SU-DHL-6 (cell line): ENCODE data around the gene PTH1R.

Source experiments
- H2AFZ ChIP-seq: fragments of 200-600 bp; sonication (generic); 2 replicates; pipeline ENCODE4 v1.6.1; 2014; ENCODE audit warnings: low read depth, mild to moderate bottlenecking, moderate library complexity, mixed read lengths, antibody characterized with exemption, low read length; ENCODE audit not compliant: severe bottlenecking
- H3F3A ChIP-seq: fragments of 200-600 bp; shearing (Covaris generic); 2 replicates; pipeline ENCODE4 v1.6.0; 2016; ENCODE audit warnings: antibody characterized with exemption, mild to moderate bottlenecking; ENCODE audit not compliant: insufficient read depth
- H3K27ac ChIP-seq: fragments of 200-600 bp; sonication (generic); 2 replicates; pipeline ENCODE4 v1.5.1; 2016; ENCODE audit warnings: low read depth, mild to moderate bottlenecking, low read length, moderate library complexity, mixed read lengths
- H3K27me3 ChIP-seq: fragments of 200-600 bp; sonication (generic), shearing (Covaris generic); 2 replicates; pipeline ENCODE4 v1.6.0; 2014; ENCODE audit warnings: mild to moderate bottlenecking, low read length
- H3K36me3 ChIP-seq: fragments of 200-600 bp; sonication (generic); 2 replicates; pipeline ENCODE4 v1.6.1; 2014; ENCODE audit warnings: mild to moderate bottlenecking, low read length, mixed read lengths
- H3K4me2 ChIP-seq: fragments of 300-600, 200-600 bp; shearing (Covaris generic), sonication (generic); 2 replicates; pipeline ENCODE4 v1.6.0; 2014; ENCODE audit warnings: low read length, low read depth, mild to moderate bottlenecking; ENCODE audit not compliant: poor library complexity, severe bottlenecking
- H3K4me3 ChIP-seq: fragments of 200-600 bp; sonication (generic); 2 replicates; pipeline ENCODE4 v1.5.1; 2014; ENCODE audit warnings: antibody characterized with exemption, low read length, mild to moderate bottlenecking, mixed read lengths; ENCODE audit not compliant: insufficient read depth, poor library complexity, severe bottlenecking
- H3K79me2 ChIP-seq: fragments of 200-600 bp; sonication (generic); 2 replicates; pipeline ENCODE4 v1.6.1; 2014; ENCODE audit warnings: mild to moderate bottlenecking, low read length, moderate library complexity; ENCODE audit not compliant: insufficient read depth
- H3K9ac ChIP-seq: fragments of 200-600 bp; sonication (generic); 2 replicates; pipeline ENCODE4 v1.7.0; 2014; ENCODE audit warnings: mild to moderate bottlenecking, low read length
- H3K9me2 ChIP-seq: fragments of 200-600 bp; sonication (generic); replicated peaks from 2 replicates; pipeline ENCODE4 v1.6.1; 2014; ENCODE audit warnings: low read length; ENCODE audit not compliant: insufficient read depth
- H3K9me3 ChIP-seq: fragments of 200-600 bp; sonication (generic); 2 replicates; pipeline ENCODE4 v1.6.1; 2014; ENCODE audit warnings: low read length, mixed read lengths; ENCODE audit not compliant: insufficient read depth
- H4K20me1 ChIP-seq: fragments of 200-600 bp; sonication (generic); 2 replicates; pipeline ENCODE4 v1.6.1; 2014; ENCODE audit warnings: low read depth, mild to moderate bottlenecking, antibody characterized with exemption, low read length, moderate library complexity, mixed read lengths
- CTCF ChIP-seq: fragments of 200-600 bp; sonication (generic); IDR thresholded peaks from one replicate; pipeline ENCODE4 v1.5.1; 2017; ENCODE audit warnings: antibody characterized with exemption, mild to moderate bottlenecking, low read length, moderate library complexity; ENCODE audit not compliant: insufficient read depth, poor library complexity, severe bottlenecking
- EZH2phosphoT487 ChIP-seq: fragments of 200-600 bp; sonication (generic), shearing (Covaris generic); conservative IDR thresholded peaks from 2 replicates; pipeline ENCODE4 v1.6.1; 2018; ENCODE audit warnings: mild to moderate bottlenecking, antibody characterized with exemption, low read length, moderate library complexity, mixed read lengths

PTH1R gene

DNA sequence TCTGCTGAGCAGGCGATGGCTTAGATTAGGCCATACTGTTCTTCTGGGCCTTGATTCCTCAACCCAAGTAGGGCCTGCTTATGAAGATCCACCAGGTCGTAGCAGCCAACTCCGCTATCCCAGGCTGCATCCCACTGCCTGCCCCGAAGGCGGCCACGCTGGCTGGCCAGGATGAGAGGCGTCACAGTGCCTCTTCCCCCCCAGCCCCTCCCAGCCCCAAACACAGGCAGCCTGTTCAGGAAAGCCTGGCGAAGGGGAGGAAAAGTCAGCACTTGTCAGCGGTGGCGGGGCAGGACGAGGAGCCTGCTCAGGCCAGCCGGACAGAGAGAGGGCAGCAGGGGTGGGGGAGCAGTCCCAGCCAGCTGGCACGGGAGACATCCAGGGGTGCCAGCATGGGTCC is 11.2 kb downstream of the PTH1R start:
- Histone ChIP-seq H3K79me2 (no peaks in the 10 kb centered on the region), H3K9ac (no peak overlapping the region), H3K4me2 (no peak overlapping the region), H3K27ac (no peak overlapping the region), H3K36me3 (no peaks in the 10 kb centered on the region), H3F3A (no peaks in the 10 kb centered on the region), H4K20me1 (no peaks in the 10 kb centered on the region), H3K9me3 (no peaks in the 10 kb centered on the region), H3K9me2 (no peaks in the 10 kb centered on the region), H2AFZ (no peak overlapping the region), H3K4me3 (no peak overlapping the region), H3K27me3 (no peaks in the 10 kb centered on the region)
- TF ChIP-seq EZH2phosphoT487 (no peak), CTCF (no peak)

- Histone ChIP-seq H3K36me3 (no peaks in the 10 kb centered on the region), H3K9me2 (no peaks in the 10 kb centered on the region), H4K20me1 (no peaks in the 10 kb centered on the region), H3K9me3 (no peaks in the 10 kb centered on the region), H3K27ac (no peak overlapping the region), H3K4me2 (no peak overlapping the region), H2AFZ (no peak overlapping the region), H3K9ac (no peak overlapping the region), H3F3A (no peaks in the 10 kb centered on the region), H3K27me3 (no peaks in the 10 kb centered on the region), H3K79me2 (no peaks in the 10 kb centered on the region), H3K4me3 (no peak overlapping the region)
- TF ChIP-seq CTCF (no peak), EZH2phosphoT487 (no peak)
Measured at GRCh38 chr3:46889381-46890110, 12.0 kb downstream of the PTH1R start.

- H3K27me3 ChIP-seq, result no peaks in the 10 kb centered on the region
Measured at GRCh38 chr3:46890132-46890531, 12.6 kb downstream of the PTH1R start.

More at GRCh38 chr3:46890132-46890531, 12.6 kb downstream of the PTH1R start:
- no peaks in the 10 kb centered on the region for H4K20me1 ChIP-seq
- no peak overlapping the region for H3K4me3 ChIP-seq
- H3K27ac ChIP-seq, result no peak overlapping the region
- no peak overlapping the region for H2AFZ ChIP-seq
- no peak overlapping the region for H3K4me2 ChIP-seq
- no peaks in the 10 kb centered on the region for H3F3A ChIP-seq
- TF ChIP-seq EZH2phosphoT487, result no peak
- no peak for TF ChIP-seq CTCF
- H3K79me2 ChIP-seq, result no peaks in the 10 kb centered on the region
- no peaks in the 10 kb centered on the region for H3K9me2 ChIP-seq
- H3K36me3 ChIP-seq, result no peaks in the 10 kb centered on the region
- H3K9me3 ChIP-seq, result no peaks in the 10 kb centered on the region
- H3K9ac ChIP-seq, result no peak overlapping the region
